Measurements from ENCODE around the gene VAV3. TPM values are rescaled to one million over a fixed set of nuclear protein-coding genes. Genes with fewer than 3 reads are reported as not detected.

The VAV3 gene
- total and polyA plus RNA-seq, 2 of the 8 experiments (the other 6 are each of a cell fraction or from before 2014, with no cell fraction given), result 2.9 to 7.9 TPM

DNA sequence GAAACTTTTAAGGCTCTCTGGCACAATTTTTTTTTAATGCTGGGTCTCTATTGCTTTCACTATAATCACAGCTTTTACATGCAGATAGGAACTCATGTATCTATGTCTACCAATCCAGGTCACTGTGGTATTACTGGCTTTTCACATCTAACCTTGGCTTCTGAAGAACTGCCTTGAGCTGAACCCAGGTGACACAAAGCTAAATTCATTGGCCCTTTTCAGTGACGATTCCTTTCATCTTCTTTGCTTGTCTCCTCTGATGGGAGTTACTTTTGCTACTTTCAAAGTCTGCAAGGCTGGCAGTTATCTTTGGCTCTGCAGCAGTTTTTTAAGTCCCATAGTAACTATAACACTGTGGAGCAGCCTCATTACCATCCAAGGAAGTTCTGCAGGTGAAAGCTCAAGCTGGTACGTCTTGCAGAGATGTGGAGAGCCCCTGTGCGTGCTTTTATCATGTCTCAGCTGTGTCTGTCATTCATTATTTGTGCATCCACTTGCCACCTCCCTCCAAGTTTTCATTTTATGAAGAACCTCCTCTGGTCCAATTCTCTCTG lies 364.3 kb downstream of the VAV3 start:
- Histone ChIP-seq H2BK15ac (ENCODE audit: low read length) (no peak overlapping the region), H3K14ac (ENCODE audit: insufficient read length) (no peak overlapping the region), H3K9me3 (ENCODE audit: insufficient read depth in 2 of 2, low read depth in 1 of 2, low read length in 1 of 2) (no peaks in the 10 kb centered on the region), H3K23me2 (ENCODE audit: low read depth, low read length) (no peaks in the 10 kb centered on the region), H3K4me2 (ENCODE audit: insufficient read depth in 1 of 2, low read depth in 2 of 2, low read length in 2 of 2) (no peak overlapping the region), H3K36me3 (ENCODE audit: control insufficient read depth in 2 of 4, insufficient read depth in 4 of 4, low read length in 3 of 4) (no peaks in the 10 kb centered on the region), H3K4me3 (ENCODE audit: extremely low read depth in 1 of 4, insufficient read depth in 2 of 4, low read depth in 3 of 4, low read length in 4 of 4) (no peak overlapping the region), H3K23ac (ENCODE audit: insufficient read length) (no peak overlapping the region), H3K56ac (replicated peaks; ENCODE audit: insufficient read length, low read depth, low read length) (no peak overlapping the region), H2BK120ac (replicated peaks; ENCODE audit: low read depth, low read length) (no peak overlapping the region), H4K91ac (replicated peaks; ENCODE audit: insufficient read length, low read length) (no peak overlapping the region), H3K79me2 (ENCODE audit: control insufficient read depth in 1 of 2, insufficient read depth in 2 of 2, low read length in 2 of 2) (no peaks in the 10 kb centered on the region), H3K18ac (ENCODE audit: extremely low read depth, low read length) (no peak overlapping the region), H3K9ac (replicated peaks in 1 of 4; ENCODE audit: extremely low read depth in 1 of 4, low read depth in 3 of 4, low read length in 3 of 4) (no peak overlapping the region), H2AFZ (ENCODE audit: low read length) (no peak overlapping the region), H3K4me1 (replicated peaks in 1 of 4; ENCODE audit: control insufficient read depth in 3 of 4, insufficient read depth in 4 of 4, low read length in 3 of 4) (no peaks in the 10 kb centered on the region), H4K20me1 (replicated peaks in 1 of 2; ENCODE audit: control insufficient read depth in 1 of 2, insufficient read depth in 2 of 2, low read length in 2 of 2) (no peaks in the 10 kb centered on the region), H2AK5ac (ENCODE audit: low read depth, low read length) (no peak overlapping the region), H3K27me3 (replicated peaks in 1 of 4; ENCODE audit: control insufficient read depth in 3 of 4, extremely low read depth in 1 of 4, insufficient read depth in 3 of 4, low read length in 3 of 4) (no peaks in the 10 kb centered on the region), H4K8ac (ENCODE audit: extremely low read depth, insufficient read depth, low read length) (no peak overlapping the region), H2BK12ac (ENCODE audit: low read depth, low read length) (no peak overlapping the region), H2BK20ac (ENCODE audit: low read length) (no peak overlapping the region), H3K79me1 (ENCODE audit: low read depth, low read length) (no peaks in the 10 kb centered on the region), H3K27ac (ENCODE audit: low read depth, low read length) (no peak overlapping the region), H2BK5ac (ENCODE audit: low read depth, low read length) (no peak overlapping the region), H4K5ac (ENCODE audit: insufficient read length, low read depth, low read length) (no peak overlapping the region), H3K4ac (replicated peaks; ENCODE audit: insufficient read length, low read depth, low read length) (no peak overlapping the region)
- ChIA-PET CTCF (ENCODE audit: partially characterized antibody) (interaction anchor here (1.0 to 1.3 kb wide), 3 partner anchors 21 to 150 kb away, joined by 3 read pairs; no protein-coding TSS in a partner anchor), POLR2A (ENCODE audit: partially characterized antibody) (interaction anchor here (0.5 kb wide), 1 partner anchor 111 kb away, joined by 3 read pairs; no protein-coding TSS in a partner anchor)
- DNase-seq (ENCODE audit: low read depth in 1 of 2, low spot score in 2 of 2) (no peak), FAIRE-seq (no peak)
- WGBS, 2 experiments (ENCODE audit: extremely low coverage in 1 of 2, insufficient coverage in 1 of 2, insufficient read length in 1 of 2, insufficient replicate concordance in 2 of 2, low coverage in 1 of 2, low lambda C conversion rate in 2 of 2, missing lambda C conversion rate in 1 of 2), result 94% methylated on average over 3 of the region's 3 CpGs; no CpG with 5 or more reads in 1 of the 2 experiments
- TF ChIP-seq E2F6 (IDR thresholded peaks at IDR 0.05) (no peak), EZH2 (IDR thresholded peaks at IDR 0.05; ENCODE audit: low read depth, low read length, severe bottlenecking) (no peak), GABPA (IDR thresholded peaks at IDR 0.05; ENCODE audit: borderline replicate concordance, insufficient read depth, low read length) (no peak), SAP30 (IDR thresholded peaks at IDR 0.05; ENCODE audit: insufficient read depth, insufficient replicate concordance, low read length) (no peak), HDAC6 (IDR thresholded peaks at IDR 0.05; ENCODE audit: low read depth, low read length) (no peak), SP4 (IDR thresholded peaks at IDR 0.05; ENCODE audit: low read length) (no peak)
